Psoas muscle (tissue), 8 donors: ENCODE data around the gene CRACR2A. TPM values are rescaled to one million over a fixed set of nuclear protein-coding genes. Genes with fewer than 3 reads are reported as not detected.

ENCODE experiments used
- ATAC-seq, 4 donors: fragments of 200-7000 bp; cut with Tn5 transposase; one replicate each; pipeline ENCODE4 v1.9.1; 2020; ENCODE audit warnings: moderate library complexity in 3 of 4, mild to moderate bottlenecking in 2 of 4
- DNase-seq, 2 donors: peaks; one replicate each; pipeline ENCODE4 v3.0.0-alpha.2; 2020
- H3K27ac ChIP-seq: fragments of 200-600 bp; one replicate; pipeline ENCODE4 v1.8.0; 2022
- H3K27me3 ChIP-seq, 3 donors: fragments of 200-600 bp in 1 of 3; one replicate each; pipeline versions ENCODE4 v1.6.1 to v1.8.0; 2013 to 2022; ENCODE audit warnings: low read length in 2 of 3, mild to moderate bottlenecking in 2 of 3, moderate library complexity in 1 of 3; ENCODE audit not compliant: insufficient read depth in 3 of 3
- H3K36me3 ChIP-seq, 2 donors: fragments of 200-600 bp in 1 of 2; one replicate each; pipeline versions ENCODE4 v1.6.1 to v1.8.0; 2013 to 2022; ENCODE audit warnings: low read depth in 1 of 2, mild to moderate bottlenecking in 1 of 2, moderate library complexity in 1 of 2; ENCODE audit not compliant: insufficient read depth in 1 of 2
- H3K4me1 ChIP-seq: fragments of 200-600 bp; one replicate; pipeline ENCODE4 v1.8.0; 2022
- H3K4me3 ChIP-seq: fragments of 200-600 bp; one replicate; pipeline ENCODE4 v1.8.0; 2022; ENCODE audit warnings: mild to moderate bottlenecking
- H3K9me3 ChIP-seq: fragments of 200-600 bp; one replicate; pipeline ENCODE4 v1.8.0; 2022
- CTCF ChIP-seq: fragments of 200-600 bp; IDR thresholded peaks from one replicate; pipeline ENCODE4 v1.8.0; 2022; ENCODE audit warnings: antibody characterized with exemption
- WGBS, 3 donors: extraction: QIAGEN DNeasy Blood & Tissue Kit; methylation state at CpG; one replicate each; pipeline versions ENCODE4 v1.1.6 to v1.1.7; 2013; 5-methylcytosine and 5-hydroxymethylcytosine counted together
- intact Hi-C, 2 donors: fragments of 100-400 bp; cut with DNase I; formaldehyde crosslinking; loops; one replicate each; pipeline versions ENCODE4 v1.11.0 to v1.14.2; 2022
- polyA plus RNA-seq, 3 donors: library from polyadenylated mRNA; stranded (reverse); fragments of 200-250 nt; gene quantifications; one replicate each; pipeline ENCODE4 v1.2.3, GENCODE V29; 2013
- total RNA-seq, 4 donors: library from RNA; stranded (reverse); fragmentation: NEBNext Ultra II Directional in 2 of 4; extraction: Animal tissue kit (Norgen Biotek cat#: 25700) in 2 of 4; gene quantifications; one replicate each; pipeline versions ENCODE4 v1.2.1 to v1.2.4, GENCODE V29; 2021 to 2023
- donor health status: healthy with polysubstance abuse.
- donor health status: DM: no; HTN: no; CAD: no; lungs with moderate emphysema.
- donor health status: Bipolar disorder and iron deficiency.
- donor health status: healthy.
- donor health status: DM: yes; HTN: yes; CAD: no.
- donor health status: DM: no; HTN: no; CAD: no.
- donor health status: DM: no; HTN: no; CAD: no.
- donor health status: DM: yes; HTN: yes; CAD: no.

Gene CRACR2A
- total and polyA plus RNA-seq, 7 donors = 0.24 to 1.7 (median 0.87) TPM

GRCh38 chr12:3717283-3717898 is 35.5 kb downstream of the CRACR2A start:
- no peak for TF ChIP-seq CTCF
- DNase-seq = no peak
- no peaks in the 10 kb centered on the region for H3K27me3 ChIP-seq
- H3K4me1 ChIP-seq = no peaks in the 10 kb centered on the region
- 83 to 90% (median 89%) methylated on average over 9 of the region's 9 CpGs for WGBS, 3 donors
- H3K27ac ChIP-seq = no peak overlapping the region
- no peak overlapping the region for H3K4me3 ChIP-seq
- ATAC-seq = no peak
- intact Hi-C loops = no loop called here
- H3K36me3 ChIP-seq = no peaks in the 10 kb centered on the region
- no peaks in the 10 kb centered on the region for H3K9me3 ChIP-seq

DNA sequence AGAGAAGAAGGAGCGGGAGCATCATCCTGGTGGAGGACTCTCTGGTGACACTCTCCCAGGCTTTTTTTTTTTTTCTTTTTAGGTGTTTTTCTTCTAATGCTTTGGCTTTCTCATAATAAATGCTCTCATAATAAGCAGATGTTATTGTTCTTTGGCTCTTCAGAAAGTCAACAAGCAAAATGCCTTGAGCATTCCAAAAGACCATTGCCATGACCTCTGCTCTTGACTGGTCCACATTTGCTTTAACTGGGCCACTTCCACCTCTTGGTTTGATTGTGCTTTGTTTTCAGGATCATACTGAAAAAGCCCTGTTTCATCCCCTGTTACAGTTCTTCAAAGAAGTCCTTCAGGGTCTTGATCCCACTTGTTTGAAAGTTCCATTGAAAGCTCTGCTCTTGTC is 36.9 kb downstream of the CRACR2A start:
- Histone ChIP-seq H3K4me3 (no peak overlapping the region), H3K36me3 (no peaks in the 10 kb centered on the region), H3K27ac (no peak overlapping the region), H3K4me1 (no peaks in the 10 kb centered on the region), H3K9me3 (no peaks in the 10 kb centered on the region), H3K27me3 (no peaks in the 10 kb centered on the region)
- 91 to 98% (median 97%) methylated on average over 1 of the region's 1 CpG for WGBS, 3 donors
- intact Hi-C loops = no loop called here
- TF ChIP-seq CTCF = no peak
- DNase-seq = no peak
- no peak for ATAC-seq

GRCh38 chr12:3713947-3714346 is 39.0 kb downstream of the CRACR2A start:
- no peaks in the 10 kb centered on the region for H3K9me3 ChIP-seq
- ATAC-seq (no peak), DNase-seq (no peak)
- H3K36me3 ChIP-seq = no peaks in the 10 kb centered on the region
- intact Hi-C loops = no loop called here
- no peak overlapping the region for H3K27ac ChIP-seq
- H3K4me1 ChIP-seq = no peaks in the 10 kb centered on the region
- WGBS, 3 donors = 92 to 95% (median 94%) methylated on average over 2 of the region's 2 CpGs
- no peak for TF ChIP-seq CTCF
- no peaks in the 10 kb centered on the region for H3K27me3 ChIP-seq
- H3K4me3 ChIP-seq = no peak overlapping the region

GRCh38 chr12:3713483-3713882 is 39.4 kb downstream of the CRACR2A start:
- intact Hi-C loops = no loop called here
- Histone ChIP-seq H3K27ac (no peak overlapping the region), H3K4me1 (no peaks in the 10 kb centered on the region), H3K9me3 (no peaks in the 10 kb centered on the region), H3K4me3 (no peak overlapping the region), H3K27me3 (no peaks in the 10 kb centered on the region), H3K36me3 (no peaks in the 10 kb centered on the region)
- DNase-seq (no peak), ATAC-seq (no peak)
- no peak for TF ChIP-seq CTCF
- WGBS, 3 donors = 71 to 87% (median 80%) methylated on average over 4 of the region's 4 CpGs
